ENCODE measurements around the gene NASP. TPM values are rescaled to one million over a fixed set of nuclear protein-coding genes. Genes with fewer than 3 reads are reported as not detected.

The NASP gene
- total and polyA plus RNA-seq, 2 of the 13 experiments (the other 11 are each of a cell fraction or from before 2014, with no cell fraction given) = 132 to 256 TPM

DNA sequence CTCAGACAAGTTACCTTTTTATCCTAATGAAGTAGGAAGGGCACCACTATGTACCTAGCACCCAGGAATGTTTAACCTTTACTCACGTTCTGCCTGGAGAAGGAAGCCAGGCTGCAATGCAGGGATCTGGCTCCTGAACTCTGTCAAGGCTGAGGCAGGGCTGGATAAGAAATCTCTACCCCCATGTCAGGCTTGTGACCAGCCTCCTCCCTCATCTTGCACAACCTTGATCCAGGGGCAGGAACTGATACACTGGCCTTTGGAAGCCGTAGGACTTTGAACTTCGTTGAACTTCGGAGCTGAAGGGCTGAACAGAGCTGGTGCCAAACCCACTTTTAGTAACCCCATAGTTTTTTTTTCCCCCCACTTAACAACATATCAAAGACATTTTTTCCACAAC lies 41.2 kb upstream of the NASP start (continued):
- TF ChIP-seq, protein P1, sequence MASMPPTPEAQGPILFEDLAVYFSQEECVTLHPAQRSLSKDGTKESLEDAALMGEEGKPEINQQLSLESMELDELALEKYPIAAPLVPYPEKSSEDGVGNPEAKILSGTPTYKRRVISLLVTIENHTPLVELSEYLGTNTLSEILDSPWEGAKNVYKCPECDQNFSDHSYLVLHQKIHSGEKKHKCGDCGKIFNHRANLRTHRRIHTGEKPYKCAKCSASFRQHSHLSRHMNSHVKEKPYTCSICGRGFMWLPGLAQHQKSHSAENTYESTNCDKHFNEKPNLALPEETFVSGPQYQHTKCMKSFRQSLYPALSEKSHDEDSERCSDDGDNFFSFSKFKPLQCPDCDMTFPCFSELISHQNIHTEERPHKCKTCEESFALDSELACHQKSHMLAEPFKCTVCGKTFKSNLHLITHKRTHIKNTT (CRISPR knock-in tag; IDR thresholded peaks at IDR 0.05) = no peak
- TF ChIP-seq SRY (CRISPR knock-in tag; IDR thresholded peaks at IDR 0.05) (no peak), ZNF772 (CRISPR knock-in tag; IDR thresholded peaks at IDR 0.05) (peak; percentile 33; the same call in 1 of the 2 replicates), CBX5 (CRISPR knock-in tag; IDR thresholded peaks at IDR 0.05; ENCODE audit: borderline replicate concordance) (peak; percentile 72; the same call in 1 of the 2 replicates), PPARG (CRISPR knock-in tag; conservative IDR thresholded peaks at IDR 0.05) (peak; percentile 60; the same call in 1 of the 2 replicates), SRSF9 (IDR thresholded peaks at IDR 0.05; ENCODE audit: borderline replicate concordance, insufficient read depth, low read depth, low read length, poor library complexity, severe bottlenecking) (no peak), ARNT (IDR thresholded peaks at IDR 0.05) (no peak), ZNF577 (CRISPR knock-in tag; IDR thresholded peaks at IDR 0.05; ENCODE audit: borderline replicate concordance, low read depth) (no peak), SOX5 (CRISPR knock-in tag; IDR thresholded peaks at IDR 0.05; ENCODE audit: borderline replicate concordance) (peak; percentile 56; the same call in 1 of the 2 replicates), YY1 (IDR thresholded peaks at IDR 0.05; ENCODE audit: insufficient read depth, insufficient replicate concordance, low read depth, low read length) (no peak), ASH2L (IDR thresholded peaks at IDR 0.05; ENCODE audit: insufficient read length, low read depth, low read length) (peak; percentile 63), TMF1 (CRISPR knock-in tag; IDR thresholded peaks at IDR 0.05; ENCODE audit: low read depth) (no peak), NR2F6 (IDR thresholded peaks at IDR 0.05) (peak; percentile 63; the same call in 1 of the 2 replicates), NR2F6 (CRISPR knock-in tag; IDR thresholded peaks at IDR 0.05) (peak; percentile 76)
- TF ChIP-seq, protein P2, sequence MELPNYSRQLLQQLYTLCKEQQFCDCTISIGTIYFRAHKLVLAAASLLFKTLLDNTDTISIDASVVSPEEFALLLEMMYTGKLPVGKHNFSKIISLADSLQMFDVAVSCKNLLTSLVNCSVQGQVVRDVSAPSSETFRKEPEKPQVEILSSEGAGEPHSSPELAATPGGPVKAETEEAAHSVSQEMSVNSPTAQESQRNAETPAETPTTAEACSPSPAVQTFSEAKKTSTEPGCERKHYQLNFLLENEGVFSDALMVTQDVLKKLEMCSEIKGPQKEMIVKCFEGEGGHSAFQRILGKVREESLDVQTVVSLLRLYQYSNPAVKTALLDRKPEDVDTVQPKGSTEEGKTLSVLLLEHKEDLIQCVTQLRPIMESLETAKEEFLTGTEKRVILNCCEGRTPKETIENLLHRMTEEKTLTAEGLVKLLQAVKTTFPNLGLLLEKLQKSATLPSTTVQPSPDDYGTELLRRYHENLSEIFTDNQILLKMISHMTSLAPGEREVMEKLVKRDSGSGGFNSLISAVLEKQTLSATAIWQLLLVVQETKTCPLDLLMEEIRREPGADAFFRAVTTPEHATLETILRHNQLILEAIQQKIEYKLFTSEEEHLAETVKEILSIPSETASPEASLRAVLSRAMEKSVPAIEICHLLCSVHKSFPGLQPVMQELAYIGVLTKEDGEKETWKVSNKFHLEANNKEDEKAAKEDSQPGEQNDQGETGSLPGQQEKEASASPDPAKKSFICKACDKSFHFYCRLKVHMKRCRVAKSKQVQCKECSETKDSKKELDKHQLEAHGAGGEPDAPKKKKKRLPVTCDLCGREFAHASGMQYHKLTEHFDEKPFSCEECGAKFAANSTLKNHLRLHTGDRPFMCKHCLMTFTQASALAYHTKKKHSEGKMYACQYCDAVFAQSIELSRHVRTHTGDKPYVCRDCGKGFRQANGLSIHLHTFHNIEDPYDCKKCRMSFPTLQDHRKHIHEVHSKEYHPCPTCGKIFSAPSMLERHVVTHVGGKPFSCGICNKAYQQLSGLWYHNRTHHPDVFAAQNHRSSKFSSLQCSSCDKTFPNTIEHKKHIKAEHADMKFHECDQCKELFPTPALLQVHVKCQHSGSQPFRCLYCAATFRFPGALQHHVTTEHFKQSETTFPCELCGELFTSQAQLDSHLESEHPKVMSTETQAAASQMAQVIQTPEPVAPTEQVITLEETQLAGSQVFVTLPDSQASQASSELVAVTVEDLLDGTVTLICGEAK (IDR thresholded peaks at IDR 0.05) = no peak
- TF ChIP-seq, protein P2 (CRISPR knock-in tag; IDR thresholded peaks at IDR 0.05) = 0 out of 2 replicates have a peak, but pooled peaks have one; percentile 38
- TF ChIP-seq, protein P3, sequence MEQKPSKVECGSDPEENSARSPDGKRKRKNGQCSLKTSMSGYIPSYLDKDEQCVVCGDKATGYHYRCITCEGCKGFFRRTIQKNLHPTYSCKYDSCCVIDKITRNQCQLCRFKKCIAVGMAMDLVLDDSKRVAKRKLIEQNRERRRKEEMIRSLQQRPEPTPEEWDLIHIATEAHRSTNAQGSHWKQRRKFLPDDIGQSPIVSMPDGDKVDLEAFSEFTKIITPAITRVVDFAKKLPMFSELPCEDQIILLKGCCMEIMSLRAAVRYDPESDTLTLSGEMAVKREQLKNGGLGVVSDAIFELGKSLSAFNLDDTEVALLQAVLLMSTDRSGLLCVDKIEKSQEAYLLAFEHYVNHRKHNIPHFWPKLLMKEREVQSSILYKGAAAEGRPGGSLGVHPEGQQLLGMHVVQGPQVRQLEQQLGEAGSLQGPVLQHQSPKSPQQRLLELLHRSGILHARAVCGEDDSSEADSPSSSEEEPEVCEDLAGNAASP (CRISPR knock-in tag; IDR thresholded peaks at IDR 0.05; ENCODE audit: borderline replicate concordance) = peak; percentile 62; the same call in 1 of the 2 replicates
- TF ChIP-seq, protein P4, sequence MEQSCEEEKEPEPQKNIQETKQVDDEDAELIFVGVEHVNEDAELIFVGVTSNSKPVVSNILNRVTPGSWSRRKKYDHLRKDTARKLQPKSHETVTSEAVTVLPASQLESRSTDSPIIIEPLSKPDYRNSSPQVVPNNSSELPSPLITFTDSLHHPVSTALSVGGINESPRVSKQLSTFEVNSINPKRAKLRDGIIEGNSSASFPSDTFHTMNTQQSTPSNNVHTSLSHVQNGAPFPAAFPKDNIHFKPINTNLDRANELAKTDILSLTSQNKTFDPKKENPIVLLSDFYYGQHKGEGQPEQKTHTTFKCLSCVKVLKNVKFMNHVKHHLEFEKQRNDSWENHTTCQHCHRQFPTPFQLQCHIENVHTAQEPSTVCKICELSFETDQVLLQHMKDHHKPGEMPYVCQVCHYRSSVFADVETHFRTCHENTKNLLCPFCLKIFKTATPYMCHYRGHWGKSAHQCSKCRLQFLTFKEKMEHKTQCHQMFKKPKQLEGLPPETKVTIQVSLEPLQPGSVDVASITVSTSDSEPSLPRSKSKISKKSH (CRISPR knock-in tag; IDR thresholded peaks at IDR 0.05; ENCODE audit: borderline replicate concordance) = no peak

Data from HepG2 (cell line).